Subcutaneous adipose tissue (tissue), 4 donors: Measurements from ENCODE around the gene MYADML2. TPM values are rescaled to one million over a fixed set of nuclear protein-coding genes. Genes with fewer than 3 reads are reported as not detected.

Source experiments
- total RNA-seq, 4 donors: library from RNA; depleted of rRNA; stranded (reverse); fragments of >200 nt; gene quantifications; one replicate each; pipeline ENCODE4 v1.1.0, GENCODE V29; 2016
- TF ChIP-seq, protein P1 (sequence below): fragments of 450-650 bp; IDR thresholded peaks from one replicate; pipeline ENCODE4 v1.5.1; 2016; ENCODE audit warnings: low read depth, mild to moderate bottlenecking, control low read depth, antibody characterized with exemption, moderate library complexity

Gene MYADML2
- total RNA-seq, 4 donors from 2014 or later, result not detected

DNA sequence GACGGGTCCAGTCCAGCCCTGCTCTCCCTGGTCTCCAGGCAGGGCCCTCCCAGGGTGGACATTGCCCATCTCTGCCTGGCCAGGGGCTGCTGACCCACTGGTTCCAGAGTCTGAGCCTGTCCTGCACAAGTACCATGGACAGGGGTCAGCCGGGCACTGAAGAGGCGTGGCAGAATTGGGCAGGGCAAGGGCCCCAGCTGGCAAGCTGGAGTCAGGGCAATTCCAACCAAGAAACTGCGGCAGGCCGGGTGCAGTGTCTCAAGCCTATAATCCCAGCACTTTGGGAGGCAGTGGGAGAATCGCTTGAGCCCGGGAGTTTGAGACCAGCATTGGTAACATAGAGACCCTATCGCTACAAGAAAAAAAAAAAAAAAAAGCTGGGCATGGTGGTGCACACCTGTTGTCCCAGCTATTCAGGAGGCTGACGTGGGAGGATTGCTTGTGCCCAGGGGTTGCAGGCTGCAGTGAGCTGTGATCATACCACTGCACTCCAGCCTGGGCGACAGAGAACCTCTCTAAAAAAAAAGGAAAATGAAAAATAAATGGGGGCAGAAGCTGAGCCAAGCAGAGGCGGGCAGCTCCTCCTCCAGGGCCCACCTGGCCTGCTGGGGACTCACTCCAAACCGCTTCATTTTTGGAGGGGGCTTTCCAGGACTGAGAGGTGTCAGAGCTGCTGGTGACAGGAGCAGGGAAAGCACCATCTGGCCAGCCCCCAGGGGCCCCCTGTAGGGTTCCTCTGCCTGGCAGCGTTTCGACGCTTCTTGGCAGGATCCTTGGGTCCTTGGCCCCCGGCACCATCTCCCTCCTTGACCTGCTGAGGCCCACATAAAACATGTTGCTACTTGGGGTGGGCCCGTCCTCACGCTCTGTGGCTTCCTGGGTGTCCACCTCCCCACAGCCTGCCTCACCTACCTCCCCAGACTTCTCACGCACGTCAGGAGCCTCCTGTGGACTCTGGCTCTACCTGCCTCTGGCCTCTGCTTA lies 16.6 kb downstream of the MYADML2 start:
- TF ChIP-seq, protein P1, sequence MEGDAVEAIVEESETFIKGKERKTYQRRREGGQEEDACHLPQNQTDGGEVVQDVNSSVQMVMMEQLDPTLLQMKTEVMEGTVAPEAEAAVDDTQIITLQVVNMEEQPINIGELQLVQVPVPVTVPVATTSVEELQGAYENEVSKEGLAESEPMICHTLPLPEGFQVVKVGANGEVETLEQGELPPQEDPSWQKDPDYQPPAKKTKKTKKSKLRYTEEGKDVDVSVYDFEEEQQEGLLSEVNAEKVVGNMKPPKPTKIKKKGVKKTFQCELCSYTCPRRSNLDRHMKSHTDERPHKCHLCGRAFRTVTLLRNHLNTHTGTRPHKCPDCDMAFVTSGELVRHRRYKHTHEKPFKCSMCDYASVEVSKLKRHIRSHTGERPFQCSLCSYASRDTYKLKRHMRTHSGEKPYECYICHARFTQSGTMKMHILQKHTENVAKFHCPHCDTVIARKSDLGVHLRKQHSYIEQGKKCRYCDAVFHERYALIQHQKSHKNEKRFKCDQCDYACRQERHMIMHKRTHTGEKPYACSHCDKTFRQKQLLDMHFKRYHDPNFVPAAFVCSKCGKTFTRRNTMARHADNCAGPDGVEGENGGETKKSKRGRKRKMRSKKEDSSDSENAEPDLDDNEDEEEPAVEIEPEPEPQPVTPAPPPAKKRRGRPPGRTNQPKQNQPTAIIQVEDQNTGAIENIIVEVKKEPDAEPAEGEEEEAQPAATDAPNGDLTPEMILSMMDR, result no peak

DNA sequence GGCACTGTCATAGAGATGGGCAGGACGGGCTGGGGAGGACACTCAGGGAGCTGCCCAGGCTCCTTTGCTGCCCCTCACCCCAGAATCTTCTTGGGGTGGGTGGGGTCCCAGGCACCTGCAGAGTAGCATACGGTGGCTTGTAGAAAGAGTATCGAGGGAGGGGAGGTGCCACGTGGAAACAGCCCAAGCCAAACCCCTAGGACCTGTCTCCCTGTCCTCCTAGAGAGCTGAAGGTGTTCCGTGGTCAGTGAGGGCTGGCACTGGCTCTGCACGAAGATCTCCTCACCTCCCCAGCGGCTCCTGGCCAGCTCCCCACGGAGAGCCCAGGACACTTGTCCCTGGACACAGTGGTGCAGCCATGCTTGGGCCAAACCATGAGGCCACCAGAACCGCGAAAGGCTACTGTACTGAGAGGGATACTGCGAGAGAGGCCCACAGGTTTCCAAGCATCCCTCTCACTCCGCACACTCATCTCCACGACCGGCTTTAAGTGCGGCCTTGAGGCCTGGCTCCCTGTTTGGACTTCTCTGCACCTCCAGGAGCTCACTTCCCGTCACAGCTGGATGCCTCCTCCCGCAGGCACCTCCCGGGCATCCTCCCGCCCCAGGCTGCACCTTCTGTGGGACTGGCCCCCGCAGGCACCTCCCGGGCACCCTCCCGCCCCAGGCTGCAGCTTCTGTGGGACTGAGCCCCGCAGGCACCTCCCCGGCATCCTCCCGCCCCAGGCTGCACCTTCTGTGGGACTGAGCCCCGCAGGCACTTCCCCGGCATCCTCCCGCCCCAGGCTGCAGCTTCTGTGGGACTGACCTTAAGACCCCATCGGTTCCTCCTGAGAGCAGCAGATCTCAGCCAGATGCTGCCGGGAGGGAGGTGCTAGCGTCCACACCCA lies 17.5 kb downstream of the MYADML2 start:
- TF ChIP-seq, protein P1, result no peak

DNA sequence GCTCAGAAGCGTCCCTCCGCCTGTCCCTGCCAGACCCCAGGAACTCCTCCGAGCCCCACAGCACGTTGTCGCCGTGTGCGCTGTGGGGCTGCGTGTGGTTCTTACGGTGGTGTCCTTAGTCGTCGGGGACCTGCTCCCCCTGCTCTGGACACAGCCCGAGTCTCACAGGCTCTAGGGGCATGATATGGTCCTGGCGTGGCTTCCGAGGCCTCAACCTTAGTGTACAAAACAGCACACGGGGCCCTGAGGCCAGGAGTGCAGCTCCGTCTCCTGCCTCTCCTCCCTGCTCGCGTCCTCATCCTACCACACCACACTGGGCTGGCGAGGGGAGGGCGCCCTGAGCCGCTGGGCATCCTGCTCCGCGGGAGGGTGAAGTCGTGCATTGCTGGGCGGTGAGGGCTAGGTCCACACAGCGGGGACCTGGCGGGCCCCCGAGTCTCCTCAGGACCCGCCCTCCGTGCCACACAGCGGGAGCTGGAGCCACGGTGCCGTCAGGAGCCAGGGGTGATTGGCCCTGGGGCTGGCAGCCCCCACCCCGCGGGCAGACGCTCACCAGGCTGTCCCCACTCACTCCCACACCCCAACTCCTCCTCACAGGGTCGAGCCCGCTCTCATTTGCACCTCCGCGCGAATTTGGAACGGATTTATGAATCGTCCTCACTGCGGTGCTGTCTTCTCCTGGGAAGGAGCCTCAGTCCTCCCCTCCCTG lies 18.3 kb downstream of the MYADML2 start:
- TF ChIP-seq, protein P1, result no peak

DNA sequence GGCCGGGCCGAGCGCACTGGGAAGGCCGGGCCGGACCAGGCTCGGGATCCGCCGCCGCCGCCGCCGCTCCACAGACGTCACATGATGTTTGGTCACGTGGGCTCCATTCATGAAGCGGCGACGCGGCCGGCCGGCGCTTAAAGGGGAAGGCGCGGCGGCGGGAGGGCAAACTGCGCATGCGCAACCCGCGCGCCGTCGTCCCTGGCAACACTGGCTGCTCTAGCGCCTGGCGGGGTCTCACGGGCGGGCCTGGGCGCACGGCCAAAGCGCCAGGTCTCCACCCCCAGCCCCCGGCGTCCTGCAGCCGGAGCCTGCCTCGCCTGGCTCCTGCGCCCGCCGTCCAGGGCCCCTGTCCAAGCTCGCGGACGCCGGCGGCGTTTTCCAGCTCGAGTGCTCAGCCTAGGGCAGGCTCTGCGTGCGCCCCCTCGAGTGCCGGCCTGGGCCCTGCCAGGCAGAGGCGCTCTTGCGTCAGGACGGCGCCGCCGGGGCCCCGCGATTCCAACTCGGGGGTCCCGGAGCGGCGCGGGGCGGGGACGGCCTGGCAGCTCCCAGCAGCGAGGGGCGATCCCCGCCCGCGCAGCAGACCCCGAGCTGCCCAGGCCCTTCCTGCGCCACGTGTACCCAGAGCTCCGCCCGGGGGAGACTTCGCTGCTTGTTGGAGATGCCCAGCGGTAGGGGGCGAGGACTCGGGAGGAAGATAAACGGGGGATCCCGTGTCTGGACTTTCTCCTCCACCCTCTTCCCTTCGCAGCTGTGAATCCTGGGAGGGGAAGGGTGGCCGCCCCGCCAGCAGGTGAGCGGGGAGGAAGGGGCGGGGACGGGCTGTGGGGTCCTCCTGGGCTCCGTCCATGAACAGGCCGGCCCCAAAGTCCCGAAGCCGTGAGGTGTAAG lies 19.1 kb downstream of the MYADML2 start, which contains the start of gene MAFG:
TSS of gene MAFG (minus strand) at position 83 of the 891 bp plus-strand sequence. CDS start 4,550 bp downstream, outside the sequence.
- TF ChIP-seq, protein P1, result no peak

DNA sequence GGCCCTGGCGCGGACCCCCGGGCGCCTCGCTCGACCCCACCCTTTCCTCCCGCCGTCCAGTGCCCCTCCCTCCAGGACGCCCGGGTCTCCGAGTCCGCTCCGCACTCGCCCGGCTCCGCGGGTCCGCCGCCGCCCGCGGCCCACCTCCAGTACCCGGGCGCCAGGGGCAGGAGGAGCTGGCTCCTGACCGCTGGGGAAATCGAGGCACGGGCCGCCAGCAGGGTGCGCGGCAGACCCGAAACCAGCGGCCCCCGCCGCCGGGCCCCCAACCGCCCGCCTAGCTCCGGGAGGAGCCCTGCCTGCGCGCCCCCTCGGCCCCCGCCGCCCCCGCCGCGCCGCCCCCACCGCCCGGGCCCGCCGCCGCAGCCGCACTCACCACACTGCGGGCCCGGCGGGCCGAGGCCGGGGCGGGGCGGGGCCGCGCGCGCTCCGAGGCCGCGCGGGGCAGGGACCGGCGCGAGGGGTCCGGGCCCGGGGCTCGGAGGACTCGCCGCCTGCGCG lies 19.8 kb downstream of the MYADML2 start:
- TF ChIP-seq, protein P1, result no peak
